GM06990 (cell line): Measurements from ENCODE around the gene TSPO.

Experiments
- DNase-seq: peaks from one replicate; pipeline ENCODE4 v3.0.0-alpha.2; 2011; ENCODE audit not compliant: insufficient read length; ENCODE audit errors: extremely low read depth
- H3K27me3 ChIP-seq: replicated peaks from 2 replicates; pipeline ENCODE4 v1.6.0; 2011; ENCODE audit warnings: low read length; ENCODE audit not compliant: control insufficient read depth, insufficient read depth
- H3K36me3 ChIP-seq: 2 replicates; pipeline ENCODE4 v1.5.1; 2011; ENCODE audit warnings: low read length; ENCODE audit not compliant: control insufficient read depth, insufficient read depth
- H3K4me3 ChIP-seq: replicated peaks from 2 replicates; pipeline ENCODE4 v1.5.1; 2011; ENCODE audit warnings: low read depth, mild to moderate bottlenecking, control low read depth, low read length
- CTCF ChIP-seq: IDR thresholded peaks from 2 replicates; pipeline ENCODE4 v1.5.1; 2011; ENCODE audit warnings: low read length, control low read depth, mild to moderate bottlenecking, inconsistent platforms; ENCODE audit not compliant: insufficient read depth, poor library complexity, severe bottlenecking

Gene TSPO

GRCh38 chr22:43197271-43197941 lies 46.0 kb downstream of the TSPO start:
- Histone ChIP-seq H3K27me3 (no peaks in the 10 kb centered on the region), H3K4me3 (no peak overlapping the region), H3K36me3 (no peaks in the 10 kb centered on the region)
- no peak for DNase-seq
- TF ChIP-seq CTCF, result no peak

- DNase-seq, result no peak
- H3K4me3 ChIP-seq, result no peak overlapping the region
- TF ChIP-seq CTCF, result no peak
- no peaks in the 10 kb centered on the region for H3K36me3 ChIP-seq
- H3K27me3 ChIP-seq, result no peaks in the 10 kb centered on the region
Observed at GRCh38 chr22:43198126-43198525, 46.8 kb downstream of the TSPO start.

GRCh38 chr22:43198936-43199335 lies 47.6 kb downstream of the TSPO start:
- Histone ChIP-seq H3K36me3 (no peaks in the 10 kb centered on the region), H3K27me3 (no peaks in the 10 kb centered on the region), H3K4me3 (no peak overlapping the region)
- no peak for TF ChIP-seq CTCF
- DNase-seq, result no peak

- Histone ChIP-seq H3K4me3 (no peak overlapping the region), H3K27me3 (no peaks in the 10 kb centered on the region), H3K36me3 (no peaks in the 10 kb centered on the region)
- DNase-seq, result no peak
- no peak for TF ChIP-seq CTCF
Observed at GRCh38 chr22:43199541-43199940, 48.2 kb downstream of the TSPO start.

- no peak for TF ChIP-seq CTCF
- Histone ChIP-seq H3K4me3 (no peak overlapping the region), H3K27me3 (no peaks in the 10 kb centered on the region), H3K36me3 (no peaks in the 10 kb centered on the region)
- no peak for DNase-seq
Observed at GRCh38 chr22:43200031-43200430, 48.7 kb downstream of the TSPO start.

GRCh38 chr22:43200555-43200954 lies 49.2 kb downstream of the TSPO start:
- DNase-seq, result no peak
- Histone ChIP-seq H3K36me3 (no peaks in the 10 kb centered on the region), H3K4me3 (no peak overlapping the region), H3K27me3 (no peaks in the 10 kb centered on the region)
- no peak for TF ChIP-seq CTCF
